Dendritic cell treated with granulocyte-macrophage colony-stimulating factor and Interleukin-4, amounts not matched to agents 40 ng/mL and 50 ng/mL, for 4 days (primary cell): ENCODE results near the gene KERA.
"Not testable (repeated sequence)": the region's sequence is repeated elsewhere in the genome, so short reads cannot be mapped to it uniquely, and the experiment has no call there.

Experiments
- H3K27ac Mint-ChIP-seq: one replicate; pipeline ENCODE4 v1.8.0; 2022; ENCODE audit warnings: mild to moderate bottlenecking, mixed read lengths
- H3K27me3 Mint-ChIP-seq: one replicate; pipeline ENCODE4 v1.8.0; 2022; ENCODE audit warnings: mild to moderate bottlenecking, mixed read lengths
- H3K36me3 Mint-ChIP-seq: one replicate; pipeline ENCODE4 v1.8.0; 2022; ENCODE audit warnings: low read depth, mixed read lengths
- H3K4me1 Mint-ChIP-seq: one replicate; pipeline ENCODE4 v1.8.0; 2022; ENCODE audit warnings: low read depth, mixed read lengths
- H3K4me3 Mint-ChIP-seq: one replicate; pipeline ENCODE4 v1.8.0; 2022; ENCODE audit warnings: mild to moderate bottlenecking, moderate library complexity, mixed read lengths
- H3K9me3 Mint-ChIP-seq: one replicate; pipeline ENCODE4 v1.8.0; 2022; ENCODE audit warnings: mixed read lengths
- intact Hi-C: fragments of 100-400 bp; cut with micrococcal nuclease; formaldehyde crosslinking; loops from one replicate; pipeline ENCODE4 v1.15.0; 2022

Gene KERA

GRCh38 chr12:91091916-91092715 is 34.3 kb upstream of the KERA start:
- Mint-ChIP-seq H3K4me3 (no peak overlapping the region), H3K9me3 (peaks cover 44% of the 10 kb centered on the region), H3K4me1 (no peaks in the 10 kb centered on the region)

GRCh38 chr12:91089953-91090352 is 32.1 kb upstream of the KERA start:
- H3K4me3 Mint-ChIP-seq, H3K4me1 Mint-ChIP-seq: not testable (repeated sequence)

More at GRCh38 chr12:91091916-91092715, 34.3 kb upstream of the KERA start:
- Mint-ChIP-seq H3K27ac (no peak overlapping the region), H3K36me3 (no peaks in the 10 kb centered on the region), H3K27me3 (no peaks in the 10 kb centered on the region)
- intact Hi-C loops, result no loop called here

GRCh38 chr12:91080041-91080440 is 22.2 kb upstream of the KERA start:
- H3K27me3 Mint-ChIP-seq, result no peaks in the 10 kb centered on the region
- no peaks in the 10 kb centered on the region for H3K4me1 Mint-ChIP-seq
- no peaks in the 10 kb centered on the region for H3K9me3 Mint-ChIP-seq
- intact Hi-C loops, result no loop called here
- H3K27ac Mint-ChIP-seq, result no peak overlapping the region
- no peak overlapping the region for H3K4me3 Mint-ChIP-seq
- H3K36me3 Mint-ChIP-seq, result no peaks in the 10 kb centered on the region

More at GRCh38 chr12:91089953-91090352, 32.1 kb upstream of the KERA start:
- intact Hi-C loops, H3K27me3 Mint-ChIP-seq, H3K27ac Mint-ChIP-seq, H3K36me3 Mint-ChIP-seq: not testable (repeated sequence)
- H3K9me3 Mint-ChIP-seq, result peaks cover 44% of the 10 kb centered on the region

GRCh38 chr12:91078501-91078900 is 20.7 kb upstream of the KERA start:
- intact Hi-C loops, result no loop called here
- no peak overlapping the region for H3K27ac Mint-ChIP-seq
- no peaks in the 10 kb centered on the region for H3K36me3 Mint-ChIP-seq
- no peak overlapping the region for H3K4me3 Mint-ChIP-seq
- no peaks in the 10 kb centered on the region for H3K9me3 Mint-ChIP-seq
- no peaks in the 10 kb centered on the region for H3K4me1 Mint-ChIP-seq
- H3K27me3 Mint-ChIP-seq, result no peaks in the 10 kb centered on the region

- Mint-ChIP-seq H3K9me3 (no peaks in the 10 kb centered on the region), H3K4me3 (no peak overlapping the region), H3K27ac (no peak overlapping the region), H3K4me1 (no peaks in the 10 kb centered on the region), H3K27me3 (no peaks in the 10 kb centered on the region), H3K36me3 (no peaks in the 10 kb centered on the region)
- intact Hi-C loops, result no loop called here
Measured at GRCh38 chr12:91077228-91077954, 19.6 kb upstream of the KERA start.

- Mint-ChIP-seq H3K4me1 (no peaks in the 10 kb centered on the region), H3K36me3 (no peaks in the 10 kb centered on the region), H3K27ac (no peak overlapping the region), H3K9me3 (no peaks in the 10 kb centered on the region), H3K4me3 (no peak overlapping the region), H3K27me3 (no peaks in the 10 kb centered on the region)
- intact Hi-C loops, result no loop called here
Measured at GRCh38 chr12:91074851-91075250, 17.0 kb upstream of the KERA start.

- Mint-ChIP-seq H3K36me3 (no peaks in the 10 kb centered on the region), H3K4me1 (no peaks in the 10 kb centered on the region), H3K9me3 (no peaks in the 10 kb centered on the region), H3K27me3 (no peaks in the 10 kb centered on the region), H3K4me3 (no peak overlapping the region), H3K27ac (no peak overlapping the region)
- intact Hi-C loops, result no loop called here
Measured at GRCh38 chr12:91074154-91074709, 16.4 kb upstream of the KERA start.

- H3K27me3 Mint-ChIP-seq, result no peaks in the 10 kb centered on the region
Measured at GRCh38 chr12:91073426-91073825, 15.6 kb upstream of the KERA start.

GRCh38 chr12:91072931-91073330 is 15.1 kb upstream of the KERA start:
- Mint-ChIP-seq H3K9me3 (no peaks in the 10 kb centered on the region), H3K36me3 (no peaks in the 10 kb centered on the region), H3K27me3 (no peaks in the 10 kb centered on the region), H3K27ac (no peak overlapping the region), H3K4me1 (no peaks in the 10 kb centered on the region), H3K4me3 (no peak overlapping the region)
- intact Hi-C loops, result no loop called here

More at GRCh38 chr12:91073426-91073825, 15.6 kb upstream of the KERA start:
- no peak overlapping the region for H3K27ac Mint-ChIP-seq
- no peak overlapping the region for H3K4me3 Mint-ChIP-seq
- no peaks in the 10 kb centered on the region for H3K4me1 Mint-ChIP-seq
- intact Hi-C loops, result no loop called here
- no peaks in the 10 kb centered on the region for H3K36me3 Mint-ChIP-seq
- no peaks in the 10 kb centered on the region for H3K9me3 Mint-ChIP-seq

GRCh38 chr12:91070936-91071335 is 13.1 kb upstream of the KERA start:
- Mint-ChIP-seq H3K4me1 (no peaks in the 10 kb centered on the region), H3K27me3 (no peaks in the 10 kb centered on the region), H3K27ac (no peak overlapping the region), H3K9me3 (no peaks in the 10 kb centered on the region), H3K4me3 (no peak overlapping the region), H3K36me3 (no peaks in the 10 kb centered on the region)
- intact Hi-C loops, result no loop called here

- Mint-ChIP-seq H3K4me3 (no peak overlapping the region), H3K27ac (no peak overlapping the region), H3K36me3 (no peaks in the 10 kb centered on the region), H3K9me3 (no peaks in the 10 kb centered on the region), H3K27me3 (no peaks in the 10 kb centered on the region), H3K4me1 (no peaks in the 10 kb centered on the region)
- intact Hi-C loops, result no loop called here
Measured at GRCh38 chr12:91065396-91065795, 7.6 kb upstream of the KERA start.

- intact Hi-C loops, result no loop called here
- H3K36me3 Mint-ChIP-seq, result no peaks in the 10 kb centered on the region
- no peak overlapping the region for H3K27ac Mint-ChIP-seq
- no peaks in the 10 kb centered on the region for H3K4me1 Mint-ChIP-seq
- no peaks in the 10 kb centered on the region for H3K9me3 Mint-ChIP-seq
- no peaks in the 10 kb centered on the region for H3K27me3 Mint-ChIP-seq
- no peak overlapping the region for H3K4me3 Mint-ChIP-seq
Measured at GRCh38 chr12:91064640-91065039, 6.8 kb upstream of the KERA start.

GRCh38 chr12:91061091-91061490 is 3.3 kb upstream of the KERA start:
- Mint-ChIP-seq H3K36me3 (no peaks in the 10 kb centered on the region), H3K27ac (no peak overlapping the region), H3K4me1 (no peaks in the 10 kb centered on the region), H3K4me3 (no peak overlapping the region), H3K9me3 (no peaks in the 10 kb centered on the region), H3K27me3 (no peaks in the 10 kb centered on the region)
- intact Hi-C loops, result no loop called here

GRCh38 chr12:91059211-91059610 is 1.4 kb upstream of the KERA start:
- no peak overlapping the region for H3K4me3 Mint-ChIP-seq
- no peak overlapping the region for H3K27ac Mint-ChIP-seq
- no peaks in the 10 kb centered on the region for H3K27me3 Mint-ChIP-seq
- no peaks in the 10 kb centered on the region for H3K4me1 Mint-ChIP-seq
- intact Hi-C loops, result no loop called here
- H3K36me3 Mint-ChIP-seq, result no peaks in the 10 kb centered on the region
- no peaks in the 10 kb centered on the region for H3K9me3 Mint-ChIP-seq
